NCI-H1930 (cell line): ENCODE data around the gene ARHGEF19.
"Not testable (repeated sequence)": the region's sequence is repeated elsewhere in the genome, so short reads cannot be mapped to it uniquely, and the experiment has no call there.

Experiments
- DNase-seq, 2 experiments: peaks; one replicate each; lab custom pipeline; 2025; lab: John Stamatoyannopoulos, UW

The ARHGEF19 gene

DNA sequence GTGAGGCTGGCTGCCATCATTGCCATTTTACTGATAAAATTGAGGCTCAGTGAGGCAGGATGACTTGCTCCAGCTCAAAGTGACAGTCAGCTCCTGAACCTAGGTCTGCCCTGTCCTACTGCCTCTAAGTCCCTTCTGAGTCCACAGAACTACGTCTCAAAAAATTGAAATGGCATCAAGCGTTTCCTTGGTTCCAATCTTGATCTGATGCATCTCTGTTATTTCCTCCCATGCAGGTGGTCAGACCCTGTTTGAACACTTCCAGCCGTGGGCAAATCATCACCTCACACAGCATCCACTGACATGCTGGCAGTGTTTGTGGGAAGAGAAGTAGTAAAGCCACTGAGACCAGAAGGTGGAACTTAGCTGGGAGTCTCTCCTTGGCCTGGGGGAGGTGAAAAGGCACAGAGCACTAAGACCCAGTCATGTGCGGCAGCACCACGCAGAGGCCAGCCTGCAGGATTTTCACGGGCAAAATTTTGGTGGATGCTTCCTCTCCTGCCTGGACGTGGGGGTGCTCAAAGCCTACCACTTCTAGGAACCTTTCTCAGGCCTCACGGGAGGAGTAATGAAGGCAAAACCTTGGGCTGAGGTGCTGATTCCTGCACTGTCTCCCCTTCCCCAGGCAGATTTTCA is 32.3 kb upstream of the ARHGEF19 start:
- DNase-seq: no peak

- DNase-seq: peak; percentile 24 to 60
These were observed 31.6 kb upstream of the ARHGEF19 start for GRCh38 chr1:16243936-16244649.

- no peak for DNase-seq
These were observed 30.8 kb upstream of the ARHGEF19 start for GRCh38 chr1:16243215-16243610.

DNA sequence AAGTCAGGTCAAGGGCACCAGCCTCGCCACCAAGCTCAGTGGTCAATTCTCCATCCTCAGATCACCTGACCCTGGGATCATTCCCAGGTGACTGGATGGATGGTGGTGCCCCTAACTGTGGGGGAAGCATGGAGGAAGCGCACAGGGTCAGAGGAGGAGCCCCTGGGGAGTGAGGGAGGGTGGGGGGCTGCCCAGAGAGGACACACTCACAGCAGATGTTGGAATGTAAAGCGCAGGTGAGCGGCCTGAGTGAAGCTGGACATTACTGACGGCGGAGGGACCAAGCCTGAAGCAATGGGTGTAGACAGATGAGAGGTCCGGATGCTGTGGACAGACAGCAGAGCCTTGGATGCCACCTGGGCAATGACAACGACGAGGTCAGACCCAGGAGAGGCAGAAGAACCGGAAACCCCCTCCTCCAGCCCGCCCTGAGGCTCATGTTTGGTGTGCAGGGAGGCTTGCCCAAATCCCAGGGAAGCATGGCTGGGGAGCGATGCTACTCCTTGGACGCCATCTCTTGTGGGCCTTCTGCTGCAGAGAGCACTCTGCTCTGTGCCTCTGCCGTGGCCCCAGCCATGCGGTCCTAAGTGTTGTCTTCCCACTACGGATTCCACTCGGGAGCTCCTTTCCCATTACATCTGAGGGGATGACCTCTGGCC is 30.2 kb upstream of the ARHGEF19 start:
- no peak for DNase-seq

- DNase-seq: no peak
These were observed 28.8 kb upstream of the ARHGEF19 start for GRCh38 chr1:16241221-16241708.

GRCh38 chr1:16239972-16240491 is 27.6 kb upstream of the ARHGEF19 start:
- no peak for DNase-seq

- no peak for DNase-seq
These were observed 24.9 kb upstream of the ARHGEF19 start for GRCh38 chr1:16237343-16237830.

GRCh38 chr1:16236511-16237342 is 24.3 kb upstream of the ARHGEF19 start, which contains the start of gene CPLANE2:
CPLANE2 (minus strand) TSS chr1:16237183; CDS start chr1:16236742, 441 bp downstream.
- DNase-seq: peak; percentile 90 to 94

- no peak for DNase-seq
These were observed 23.6 kb upstream of the ARHGEF19 start for GRCh38 chr1:16235944-16236510.

DNA sequence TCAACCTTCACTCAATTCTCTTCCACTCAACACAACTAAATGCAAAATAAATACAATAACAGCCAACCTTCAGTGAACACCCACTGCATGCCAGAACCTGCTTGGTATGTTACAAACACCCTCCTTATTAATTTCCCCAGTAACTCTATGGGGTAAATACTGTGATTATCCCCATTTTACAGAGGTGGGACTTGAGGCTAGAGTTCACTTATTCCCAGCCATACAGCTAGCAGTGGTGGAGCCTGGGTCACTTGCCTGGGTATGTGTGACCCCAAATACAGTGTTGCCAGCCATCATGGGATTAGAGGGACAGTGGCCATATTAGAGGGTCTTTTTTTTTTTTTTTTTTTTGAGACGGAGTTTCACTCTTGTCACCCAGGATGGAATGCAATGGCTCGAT is 22.9 kb upstream of the ARHGEF19 start:
- DNase-seq: no peak

GRCh38 chr1:16233431-16233830 is 21.0 kb upstream of the ARHGEF19 start:
- DNase-seq: no peak

GRCh38 chr1:16232316-16232710 is 19.9 kb upstream of the ARHGEF19 start:
- no peak for DNase-seq

GRCh38 chr1:16231331-16232315 is 19.2 kb upstream of the ARHGEF19 start:
- no peak for DNase-seq

DNA sequence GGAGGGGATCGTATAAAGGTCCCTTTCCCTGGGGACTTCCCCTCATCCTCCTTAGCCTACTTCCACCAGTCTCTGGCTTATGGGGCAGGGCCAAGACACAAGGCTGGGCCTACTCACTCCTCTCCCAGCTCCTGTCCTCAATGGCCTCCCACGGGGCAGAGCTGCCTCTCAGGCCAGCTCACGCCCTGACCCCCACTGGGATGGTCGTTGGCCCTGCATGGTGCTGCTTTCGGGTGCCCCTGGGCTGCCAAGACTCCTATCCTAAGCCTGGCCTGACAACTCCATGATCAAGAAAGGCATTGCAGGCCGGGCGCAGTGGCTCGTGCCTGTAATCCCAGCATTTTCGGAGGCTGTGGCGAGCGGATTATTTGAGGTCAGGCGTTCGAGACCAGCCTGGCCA is 18.3 kb upstream of the ARHGEF19 start:
- no peak for DNase-seq

DNA sequence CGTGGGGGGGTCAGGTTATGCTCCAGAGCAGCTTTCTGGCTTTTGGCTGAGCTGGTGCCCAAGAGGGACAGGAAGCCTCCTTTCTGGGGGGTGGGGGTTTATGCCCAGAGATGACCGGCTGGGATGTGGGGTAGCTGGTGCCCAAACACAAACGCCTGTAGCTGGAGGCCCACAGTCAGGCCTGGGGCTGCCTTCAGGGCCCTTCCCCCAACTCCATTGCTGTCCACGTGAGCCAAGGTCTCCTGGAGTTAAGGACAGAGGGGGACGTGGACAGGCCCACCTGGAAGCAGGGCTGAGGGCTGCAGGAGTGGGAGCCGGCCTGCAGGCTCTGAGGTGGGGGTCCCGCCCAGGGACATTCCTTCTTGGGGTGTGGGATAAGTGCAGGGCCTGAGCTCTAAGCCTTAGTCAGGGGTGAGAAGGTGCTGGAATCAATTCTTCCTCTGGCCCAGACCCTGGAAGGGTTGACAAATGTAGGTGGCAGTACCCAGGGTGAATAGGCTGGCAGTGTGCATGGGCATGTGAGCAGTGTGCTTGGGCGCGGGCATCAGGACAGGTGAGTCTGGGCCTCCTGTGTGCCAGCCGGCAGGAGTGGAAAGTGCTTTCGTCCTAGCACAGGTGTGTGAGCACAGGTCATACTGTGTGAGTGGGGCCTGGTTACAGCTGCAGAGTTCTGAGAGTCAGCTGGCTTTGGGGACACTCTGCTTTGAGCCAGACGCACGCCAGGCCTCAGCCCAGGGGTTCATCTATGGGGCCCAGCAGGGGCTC is 17.7 kb upstream of the ARHGEF19 start:
- DNase-seq: no peak

- no peak for DNase-seq
These were observed 14.2 kb upstream of the ARHGEF19 start for GRCh38 chr1:16226490-16227179.

DNA sequence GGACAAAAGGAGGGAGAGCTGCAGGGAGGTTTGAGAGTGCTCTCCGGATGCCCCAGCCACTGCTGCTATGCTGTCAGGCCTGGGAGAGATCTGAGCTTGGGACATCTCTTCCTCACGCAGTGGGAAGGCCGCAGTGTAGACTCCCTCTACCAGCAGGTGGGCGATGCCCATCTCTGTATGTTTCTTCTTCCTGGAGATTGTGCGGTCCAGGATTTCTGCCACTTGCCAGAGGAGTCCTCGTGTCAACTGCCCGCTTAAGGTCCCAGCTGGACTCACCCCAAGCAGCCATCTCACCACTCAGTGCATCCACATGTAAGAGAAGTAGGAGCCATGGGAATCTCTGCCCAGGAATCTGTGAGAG is 13.7 kb upstream of the ARHGEF19 start:
- no peak for DNase-seq

- no peak for DNase-seq
These were observed 12.0 kb upstream of the ARHGEF19 start for GRCh38 chr1:16224472-16224871.

GRCh38 chr1:16222716-16223115 is 10.3 kb upstream of the ARHGEF19 start:
- DNase-seq: not testable (repeated sequence)
